Type B pancreatic cell (in vitro differentiated cells): ENCODE data around the gene NEK4. TPM values are rescaled to one million over a fixed set of nuclear protein-coding genes. Genes with fewer than 3 reads are reported as not detected.

Source experiments
- DNase-seq: peaks from one replicate; pipeline ENCODE4 v3.0.0; 2021; ENCODE audit warnings: mixed read lengths; ENCODE audit not compliant: unreplicated experiment; ENCODE audit errors: extremely low spot score
- H3K27ac Mint-ChIP-seq: 2 replicates; pipeline ENCODE4 v1.8.0; 2021; ENCODE audit warnings: mild to moderate bottlenecking, mixed read lengths
- H3K27me3 Mint-ChIP-seq: 2 replicates; pipeline ENCODE4 v1.8.0; 2021; ENCODE audit warnings: mixed read lengths
- H3K36me3 Mint-ChIP-seq: 2 replicates; pipeline ENCODE4 v1.8.0; 2021; ENCODE audit warnings: mixed read lengths
- H3K4me1 Mint-ChIP-seq: one replicate; pipeline ENCODE4 v1.8.0; 2021; ENCODE audit warnings: mixed read lengths; ENCODE audit not compliant: unreplicated experiment
- H3K4me3 Mint-ChIP-seq: 2 replicates; pipeline ENCODE4 v1.8.0; 2021; ENCODE audit warnings: mild to moderate bottlenecking, mixed read lengths
- H3K9me3 Mint-ChIP-seq: 2 replicates; pipeline ENCODE4 v1.8.0; 2021; ENCODE audit warnings: mixed read lengths
- total RNA-seq: library from RNA; stranded (reverse); gene quantifications from 2 replicates; pipeline ENCODE4 v1.2.1, GENCODE V29; 2021; ENCODE audit warnings: low replicate concordance
- TF ChIP-seq, protein P1 (sequence below): fragments of 200-600 bp; sonication (generic); conservative IDR thresholded peaks from 2 replicates; pipeline ENCODE4 v1.5.0; 2021; ENCODE audit warnings: antibody characterized with exemption, mild to moderate bottlenecking

NEK4 gene
- total RNA-seq, 1 donor from 2014 or later = 47.2 TPM

DNA sequence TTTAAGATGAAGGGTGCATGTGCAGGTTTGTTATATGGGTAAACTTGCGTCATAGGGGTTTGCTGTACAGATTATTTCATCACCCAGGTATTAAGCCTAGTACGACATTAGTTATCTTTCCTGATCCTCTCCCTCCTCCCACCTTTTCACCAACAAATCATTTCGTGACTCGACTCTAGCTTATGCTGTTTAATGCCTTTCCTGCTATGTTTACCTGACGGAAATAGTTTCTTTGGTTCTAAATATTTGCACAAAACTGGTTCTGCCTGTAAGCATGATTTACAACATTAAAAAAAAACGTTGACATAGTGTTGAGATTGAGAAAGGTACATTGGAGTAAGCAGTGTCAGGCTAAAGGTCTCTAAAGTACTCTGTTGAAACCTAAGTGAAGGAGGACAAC, 82.5 kb downstream of the NEK4 start:
- no peaks in the 10 kb centered on the region for H3K27me3 Mint-ChIP-seq

GRCh38 chr3:52685709-52686691, 84.7 kb downstream of the NEK4 start, which contains the start of the genes GNL3 and PBRM1:
GNL3 (plus strand) TSS chr3:52686032; CDS start chr3:52686093, 61 bp downstream.
PBRM1 (minus strand) TSS chr3:52685913.
- peak within 1 kb of the TSS; percentile 99 for H3K4me3 Mint-ChIP-seq
- H3K4me1 Mint-ChIP-seq = peaks cover 32% of the 10 kb centered on the region
- peak within 1 kb of the TSS; percentile 99 for H3K27ac Mint-ChIP-seq
- DNase-seq = peak; percentile 94
- peaks cover 38% of the 10 kb centered on the region for H3K36me3 Mint-ChIP-seq
- TF ChIP-seq, protein P1, sequence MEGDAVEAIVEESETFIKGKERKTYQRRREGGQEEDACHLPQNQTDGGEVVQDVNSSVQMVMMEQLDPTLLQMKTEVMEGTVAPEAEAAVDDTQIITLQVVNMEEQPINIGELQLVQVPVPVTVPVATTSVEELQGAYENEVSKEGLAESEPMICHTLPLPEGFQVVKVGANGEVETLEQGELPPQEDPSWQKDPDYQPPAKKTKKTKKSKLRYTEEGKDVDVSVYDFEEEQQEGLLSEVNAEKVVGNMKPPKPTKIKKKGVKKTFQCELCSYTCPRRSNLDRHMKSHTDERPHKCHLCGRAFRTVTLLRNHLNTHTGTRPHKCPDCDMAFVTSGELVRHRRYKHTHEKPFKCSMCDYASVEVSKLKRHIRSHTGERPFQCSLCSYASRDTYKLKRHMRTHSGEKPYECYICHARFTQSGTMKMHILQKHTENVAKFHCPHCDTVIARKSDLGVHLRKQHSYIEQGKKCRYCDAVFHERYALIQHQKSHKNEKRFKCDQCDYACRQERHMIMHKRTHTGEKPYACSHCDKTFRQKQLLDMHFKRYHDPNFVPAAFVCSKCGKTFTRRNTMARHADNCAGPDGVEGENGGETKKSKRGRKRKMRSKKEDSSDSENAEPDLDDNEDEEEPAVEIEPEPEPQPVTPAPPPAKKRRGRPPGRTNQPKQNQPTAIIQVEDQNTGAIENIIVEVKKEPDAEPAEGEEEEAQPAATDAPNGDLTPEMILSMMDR = no peak
- no peaks in the 10 kb centered on the region for H3K27me3 Mint-ChIP-seq
- no peaks in the 10 kb centered on the region for H3K9me3 Mint-ChIP-seq

More for the DNA sequence above, 82.5 kb downstream of the NEK4 start:
- TF ChIP-seq, protein P1 = no peak
- Mint-ChIP-seq H3K27ac (peak overlapping the region; percentile 99), H3K4me1 (peaks cover 22% of the 10 kb centered on the region), H3K4me3 (peak overlapping the region; percentile 99), H3K36me3 (peaks cover 44% of the 10 kb centered on the region), H3K9me3 (no peaks in the 10 kb centered on the region)
- DNase-seq = no peak

GRCh38 chr3:52685285-52685708, 85.4 kb downstream of the NEK4 start:
- DNase-seq = peak; percentile 82
- no peaks in the 10 kb centered on the region for H3K9me3 Mint-ChIP-seq
- H3K27ac Mint-ChIP-seq = peak overlapping the region; percentile 99
- H3K27me3 Mint-ChIP-seq = no peaks in the 10 kb centered on the region
- TF ChIP-seq, protein P1 = peak; percentile 23
- peaks cover 36% of the 10 kb centered on the region for H3K36me3 Mint-ChIP-seq
- H3K4me3 Mint-ChIP-seq = peak overlapping the region; percentile 93
- H3K4me1 Mint-ChIP-seq = peaks cover 32% of the 10 kb centered on the region

DNA sequence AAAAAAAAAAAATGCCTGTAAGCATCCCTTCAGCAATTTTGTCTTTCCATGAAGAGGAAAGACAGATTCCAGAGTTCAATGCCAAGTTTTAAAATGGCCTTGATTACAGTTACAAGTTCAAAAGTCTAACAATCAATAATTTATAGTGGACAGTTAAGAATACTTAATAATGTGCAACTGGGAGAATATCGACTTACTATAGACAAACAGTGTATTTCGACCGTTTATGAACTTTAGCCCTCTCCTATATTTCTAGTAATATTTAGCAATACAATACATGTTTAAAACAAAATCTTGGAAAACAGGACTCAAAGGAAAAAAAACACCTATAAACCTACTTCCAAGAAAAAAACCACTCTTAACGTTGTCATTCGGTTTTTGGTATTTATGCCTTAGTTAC, 86.6 kb downstream of the NEK4 start:
- H3K4me1 Mint-ChIP-seq = peaks cover 32% of the 10 kb centered on the region
- peaks cover 32% of the 10 kb centered on the region for H3K36me3 Mint-ChIP-seq
- no peaks in the 10 kb centered on the region for H3K27me3 Mint-ChIP-seq
- no peaks in the 10 kb centered on the region for H3K9me3 Mint-ChIP-seq
- no peak for DNase-seq
- H3K4me3 Mint-ChIP-seq = peak overlapping the region; percentile 93
- TF ChIP-seq, protein P1 = no peak
- peak overlapping the region; percentile 99 for H3K27ac Mint-ChIP-seq

GRCh38 chr3:52683611-52684010, 87.1 kb downstream of the NEK4 start:
- TF ChIP-seq, protein P1 = no peak
- peaks cover 32% of the 10 kb centered on the region for H3K4me1 Mint-ChIP-seq
- H3K4me3 Mint-ChIP-seq = peak overlapping the region; percentile 93
- peaks cover 33% of the 10 kb centered on the region for H3K36me3 Mint-ChIP-seq
- H3K27ac Mint-ChIP-seq = no peak overlapping the region
- no peaks in the 10 kb centered on the region for H3K9me3 Mint-ChIP-seq
- no peak for DNase-seq
- no peaks in the 10 kb centered on the region for H3K27me3 Mint-ChIP-seq
